GDM1 (cell line): Measurements from ENCODE around the gene RAB9B.
"Not testable (repeated sequence)": the region's sequence is repeated elsewhere in the genome, so short reads cannot be mapped to it uniquely, and the experiment has no call there.

Source experiments
- DNase-seq: peaks from one replicate; lab custom pipeline; 2025; lab: John Stamatoyannopoulos, UW

RAB9B gene

GRCh38 chrX:103831803-103832544 lies at the start of gene RAB9B:
Gene RAB9B, minus strand, starts transcription at chrX:103832257. Its CDS starts 6,473 bp downstream, at chrX:103825784.
- peak; percentile 19 for DNase-seq

GRCh38 chrX:103879339-103879738 lies 47.3 kb upstream of the RAB9B start:
- DNase-seq, result no peak

- DNase-seq, result no peak
Observed at GRCh38 chrX:103878466-103879122, 46.5 kb upstream of the RAB9B start.

GRCh38 chrX:103877571-103877970 lies 45.5 kb upstream of the RAB9B start:
- no peak for DNase-seq

- DNase-seq, result no peak
Observed at GRCh38 chrX:103864886-103865534, 33.0 kb upstream of the RAB9B start.

GRCh38 chrX:103864149-103864548 lies 32.1 kb upstream of the RAB9B start:
- no peak for DNase-seq

GRCh38 chrX:103861200-103861599 lies 29.1 kb upstream of the RAB9B start:
- no peak for DNase-seq

GRCh38 chrX:103849558-103849957 lies 17.5 kb upstream of the RAB9B start:
- DNase-seq, result no peak

GRCh38 chrX:103847174-103847870 lies 15.3 kb upstream of the RAB9B start:
- DNase-seq, result no peak

- DNase-seq, result no peak
Observed at GRCh38 chrX:103846386-103846785, 14.3 kb upstream of the RAB9B start.

GRCh38 chrX:103845165-103845653 lies 13.2 kb upstream of the RAB9B start:
- peak; percentile 20 for DNase-seq

- no peak for DNase-seq
Observed at GRCh38 chrX:103839404-103839803, 7.3 kb upstream of the RAB9B start.

- DNase-seq, result peak; percentile 55
Observed at GRCh38 chrX:103831342-103831802, 685 bp downstream of the RAB9B start.

GRCh38 chrX:103830848-103831247 lies 1.2 kb downstream of the RAB9B start:
- DNase-seq, result no peak

GRCh38 chrX:103828529-103828928 lies 3.5 kb downstream of the RAB9B start:
- no peak for DNase-seq

GRCh38 chrX:103825881-103826280 lies 6.2 kb downstream of the RAB9B start:
- no peak for DNase-seq

- no peak for DNase-seq
Observed at GRCh38 chrX:103823591-103823990, 8.5 kb downstream of the RAB9B start.

GRCh38 chrX:103820802-103821201 lies 11.3 kb downstream of the RAB9B start:
- DNase-seq, result not testable (repeated sequence)

GRCh38 chrX:103818842-103819619 lies 13.0 kb downstream of the RAB9B start:
- DNase-seq, result no peak

- DNase-seq, result peak; percentile 8
Observed at GRCh38 chrX:103817502-103817901, 14.6 kb downstream of the RAB9B start.

- not testable (repeated sequence) for DNase-seq
Observed at GRCh38 chrX:103817101-103817500, 15.0 kb downstream of the RAB9B start.
